NCI-H82 (cell line): ENCODE results near the gene PRMT5.
A peak's percentile ranks its signal among the peaks of the same experiment; 100 is the strongest.

Experiments used
- DNase-seq: peaks from one replicate; lab custom pipeline; 2025; lab: John Stamatoyannopoulos, UW

The PRMT5 gene

GRCh38 chr14:22896760-22897159 lies 32.4 kb downstream of the PRMT5 start:
- no peak for DNase-seq

GRCh38 chr14:22896356-22896755 lies 32.8 kb downstream of the PRMT5 start:
- DNase-seq, result no peak

- no peak for DNase-seq
These were observed 33.8 kb downstream of the PRMT5 start for GRCh38 chr14:22895402-22895801.

- no peak for DNase-seq
These were observed 35.5 kb downstream of the PRMT5 start for GRCh38 chr14:22893706-22894105.

- no peak for DNase-seq
These were observed 36.7 kb downstream of the PRMT5 start for GRCh38 chr14:22892488-22892887.

- no peak for DNase-seq
These were observed 38.8 kb downstream of the PRMT5 start for GRCh38 chr14:22890416-22890815.

- no peak for DNase-seq
These were observed 40.5 kb downstream of the PRMT5 start for GRCh38 chr14:22888662-22889061.

GRCh38 chr14:22887990-22888378 lies 41.2 kb downstream of the PRMT5 start:
- peak; percentile 58 for DNase-seq

- peak; percentile 65 for DNase-seq
These were observed 41.8 kb downstream of the PRMT5 start for GRCh38 chr14:22887260-22887989.

GRCh38 chr14:22886500-22887259 lies 42.5 kb downstream of the PRMT5 start:
- DNase-seq, result peak; percentile 15

GRCh38 chr14:22885975-22886374 lies 43.2 kb downstream of the PRMT5 start:
- no peak for DNase-seq

- DNase-seq, result no peak
These were observed 44.2 kb downstream of the PRMT5 start for GRCh38 chr14:22884738-22885523.

GRCh38 chr14:22884076-22884737 lies 45.0 kb downstream of the PRMT5 start:
- DNase-seq, result peak; percentile 10

GRCh38 chr14:22883173-22883976 lies 45.8 kb downstream of the PRMT5 start, which contains the start of gene REM2:
REM2 (plus strand) TSS chr14:22883222; CDS start chr14:22883288, 66 bp downstream.
- DNase-seq, result peak; percentile 49

GRCh38 chr14:22882529-22883172 lies 46.5 kb downstream of the PRMT5 start:
- DNase-seq, result peak; percentile 72

GRCh38 chr14:22882064-22882463 lies 47.1 kb downstream of the PRMT5 start:
- DNase-seq, result no peak

- no peak for DNase-seq
These were observed 50.6 kb downstream of the PRMT5 start for GRCh38 chr14:22878271-22879246.

GRCh38 chr14:22877000-22877501 lies 52.1 kb downstream of the PRMT5 start:
- DNase-seq, result no peak

GRCh38 chr14:22875748-22876319 lies 53.3 kb downstream of the PRMT5 start:
- no peak for DNase-seq
